ENCODE results near the gene GXYLT1. TPM values are rescaled to one million over a fixed set of nuclear protein-coding genes. Genes with fewer than 3 reads are reported as not detected.

The GXYLT1 gene
- total and polyA plus RNA-seq, 4 donors = 2.5 to 23.2 (median 6.4) TPM

- H3K9ac ChIP-seq (ENCODE audit: insufficient read depth in 1 of 2, low read length in 2 of 2) = peak overlapping the region in 1 of 2 donors; percentile 74
- WGBS, 2 donors = 5 to 15% methylated on average over 8 of the region's 8 CpGs
- H3K9me3 ChIP-seq (ENCODE audit: control insufficient read depth in 4 of 4, insufficient read depth in 3 of 4, low read length in 3 of 4) = no peaks in the 10 kb centered on the region
- no peaks in the 10 kb centered on the region for H3K36me3 ChIP-seq (ENCODE audit: control insufficient read depth in 4 of 4, insufficient read depth in 4 of 4, low read length in 4 of 4)
- no peak for ATAC-seq (ENCODE audit: insufficient read depth, low FRiP score)
- H3K27ac ChIP-seq (ENCODE audit: low read depth in 1 of 2, low read length in 1 of 2) = peak overlapping the region; percentile 88 to 98
- peak overlapping the region; percentile 93 for H3K4me3 ChIP-seq
- peaks cover 0 to 16% (median 5%) of the 10 kb centered on the region in 5 donors for H3K4me1 ChIP-seq (ENCODE audit: control insufficient read depth in 5 of 5, insufficient read depth in 5 of 5, low read length in 5 of 5)
- no peak for DNase-seq
- no peak for TF ChIP-seq CTCF (IDR thresholded peaks at IDR 0.05; ENCODE audit: control extremely low read depth, extremely low read depth)
- no peaks in the 10 kb centered on the region for H3K27me3 ChIP-seq (ENCODE audit: control insufficient read depth in 3 of 3, insufficient read depth in 3 of 3, low read length in 2 of 3)
Observed at GRCh38 chr12:42145197-42145549, 499 bp upstream of the GXYLT1 start.

GRCh38 chr12:42144158-42144407 lies 591 bp downstream of the GXYLT1 start:
- Histone ChIP-seq H3K36me3 (ENCODE audit: control insufficient read depth in 4 of 4, insufficient read depth in 4 of 4, low read length in 4 of 4) (no peaks in the 10 kb centered on the region), H3K4me1 (ENCODE audit: control insufficient read depth in 5 of 5, insufficient read depth in 5 of 5, low read length in 5 of 5) (peaks cover 0 to 16% (median 5%) of the 10 kb centered on the region in 5 donors), H3K27me3 (ENCODE audit: control insufficient read depth in 3 of 3, insufficient read depth in 3 of 3, low read length in 2 of 3) (no peaks in the 10 kb centered on the region), H3K27ac (ENCODE audit: low read depth in 1 of 2, low read length in 1 of 2) (peak overlapping the region; percentile 88 to 98), H3K9me3 (ENCODE audit: control insufficient read depth in 4 of 4, insufficient read depth in 3 of 4, low read length in 3 of 4) (no peaks in the 10 kb centered on the region), H3K4me3 (peak overlapping the region; percentile 93), H3K9ac (ENCODE audit: insufficient read depth in 1 of 2, low read length in 2 of 2) (peak overlapping the region; percentile 64 to 83)
- ATAC-seq (ENCODE audit: insufficient read depth, low FRiP score) (no peak), DNase-seq (no peak)
- 0 to 2% methylated on average over 20 to 21 of the region's 21 CpGs for WGBS, 2 donors
- no peak for TF ChIP-seq CTCF (IDR thresholded peaks at IDR 0.05; ENCODE audit: control extremely low read depth, extremely low read depth)

GRCh38 chr12:42143452-42144157 lies 1.1 kb downstream of the GXYLT1 start:
- peaks cover 0 to 16% (median 5%) of the 10 kb centered on the region in 5 donors for H3K4me1 ChIP-seq (ENCODE audit: control insufficient read depth in 5 of 5, insufficient read depth in 5 of 5, low read length in 5 of 5)
- 13 to 14% methylated on average over 12 of the region's 12 CpGs for WGBS, 2 donors
- peak overlapping the region; percentile 64 to 83 for H3K9ac ChIP-seq (ENCODE audit: insufficient read depth in 1 of 2, low read length in 2 of 2)
- no peaks in the 10 kb centered on the region for H3K9me3 ChIP-seq (ENCODE audit: control insufficient read depth in 4 of 4, insufficient read depth in 3 of 4, low read length in 3 of 4)
- H3K27me3 ChIP-seq (ENCODE audit: control insufficient read depth in 3 of 3, insufficient read depth in 3 of 3, low read length in 2 of 3) = no peaks in the 10 kb centered on the region
- H3K36me3 ChIP-seq (ENCODE audit: control insufficient read depth in 4 of 4, insufficient read depth in 4 of 4, low read length in 4 of 4) = no peaks in the 10 kb centered on the region
- peak overlapping the region; percentile 93 for H3K4me3 ChIP-seq
- H3K27ac ChIP-seq (ENCODE audit: low read depth in 1 of 2, low read length in 1 of 2) = peak overlapping the region; percentile 88 to 98
- no peak for TF ChIP-seq CTCF (IDR thresholded peaks at IDR 0.05; ENCODE audit: control extremely low read depth, extremely low read depth)
- DNase-seq (peak in 2 of 3 donors; percentile 57 to 60), ATAC-seq (ENCODE audit: insufficient read depth, low FRiP score) (no peak)

Data from lung (tissue), 12 donors.